OCI-M2 (cell line): ENCODE results near the gene TRAPPC5.
"Not testable (repeated sequence)": the region's sequence is repeated elsewhere in the genome, so short reads cannot be mapped to it uniquely, and the experiment has no call there.

Experiments used
- DNase-seq: peaks from one replicate; lab custom pipeline; 2025; ENCODE audit not compliant: unreplicated experiment; lab: John Stamatoyannopoulos, UW

TRAPPC5 gene

DNA sequence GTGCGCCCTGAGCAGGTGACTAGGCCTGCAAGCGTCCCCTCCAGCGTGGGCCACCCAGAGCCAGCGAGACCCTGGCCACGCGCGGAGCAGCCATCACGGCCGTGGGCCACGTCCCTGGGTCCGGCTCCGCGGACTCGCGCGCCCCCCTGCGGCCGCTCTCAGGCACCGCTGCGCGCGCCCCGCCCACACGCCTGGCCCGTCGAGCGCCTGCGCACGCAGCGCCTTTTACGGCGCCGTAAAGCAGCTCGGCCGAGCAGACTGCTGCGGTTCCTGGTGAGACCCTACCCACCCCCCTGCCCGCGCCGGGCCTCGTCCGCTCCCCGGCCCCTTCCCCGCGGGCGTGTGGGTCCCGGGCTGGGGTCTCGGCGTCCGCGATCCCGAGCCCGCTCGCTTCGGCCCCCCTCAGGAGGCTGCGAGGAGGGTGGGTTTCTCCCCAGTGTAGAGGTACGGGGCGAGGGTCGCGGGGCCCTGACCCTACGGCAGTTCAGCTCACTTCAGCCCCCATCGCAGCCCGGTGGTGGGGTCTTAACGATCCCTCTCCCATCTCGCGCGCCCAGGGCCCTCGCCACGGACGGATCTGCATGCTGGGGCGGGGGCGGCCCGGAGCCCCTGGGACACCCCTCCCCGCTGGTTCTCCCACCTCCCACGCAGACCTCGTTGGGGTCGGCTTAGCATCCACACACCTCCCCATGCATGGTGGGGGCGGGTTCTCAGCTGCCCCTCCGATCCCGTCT is at the start of gene TRAPPC5:
Gene TRAPPC5 (plus strand): TSS at position 228 of the 734 bp plus-strand sequence. CDS start 1,421 bp downstream, outside the sequence.
- peak; percentile 21 for DNase-seq

DNA sequence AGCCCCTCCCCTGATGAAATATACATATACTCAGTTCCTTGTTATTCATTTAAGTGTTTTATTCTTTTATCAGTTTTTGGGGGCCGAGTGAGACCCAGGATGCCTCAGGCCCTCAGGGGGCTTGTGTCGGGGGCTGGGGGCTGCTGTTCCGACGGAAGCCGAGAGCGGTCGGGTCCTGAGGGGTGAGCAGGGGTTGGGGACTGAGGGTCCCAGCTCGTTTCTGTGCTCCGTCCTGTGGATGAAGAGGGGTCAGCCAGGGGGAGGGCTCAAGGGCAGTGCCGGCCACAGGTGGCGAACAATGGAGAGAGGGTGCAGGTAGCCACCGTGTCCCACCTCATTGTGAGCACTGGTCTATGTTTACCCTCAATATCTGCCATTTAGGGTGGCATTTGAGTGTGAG is 49.1 kb upstream of the TRAPPC5 start:
- no peak for DNase-seq

DNA sequence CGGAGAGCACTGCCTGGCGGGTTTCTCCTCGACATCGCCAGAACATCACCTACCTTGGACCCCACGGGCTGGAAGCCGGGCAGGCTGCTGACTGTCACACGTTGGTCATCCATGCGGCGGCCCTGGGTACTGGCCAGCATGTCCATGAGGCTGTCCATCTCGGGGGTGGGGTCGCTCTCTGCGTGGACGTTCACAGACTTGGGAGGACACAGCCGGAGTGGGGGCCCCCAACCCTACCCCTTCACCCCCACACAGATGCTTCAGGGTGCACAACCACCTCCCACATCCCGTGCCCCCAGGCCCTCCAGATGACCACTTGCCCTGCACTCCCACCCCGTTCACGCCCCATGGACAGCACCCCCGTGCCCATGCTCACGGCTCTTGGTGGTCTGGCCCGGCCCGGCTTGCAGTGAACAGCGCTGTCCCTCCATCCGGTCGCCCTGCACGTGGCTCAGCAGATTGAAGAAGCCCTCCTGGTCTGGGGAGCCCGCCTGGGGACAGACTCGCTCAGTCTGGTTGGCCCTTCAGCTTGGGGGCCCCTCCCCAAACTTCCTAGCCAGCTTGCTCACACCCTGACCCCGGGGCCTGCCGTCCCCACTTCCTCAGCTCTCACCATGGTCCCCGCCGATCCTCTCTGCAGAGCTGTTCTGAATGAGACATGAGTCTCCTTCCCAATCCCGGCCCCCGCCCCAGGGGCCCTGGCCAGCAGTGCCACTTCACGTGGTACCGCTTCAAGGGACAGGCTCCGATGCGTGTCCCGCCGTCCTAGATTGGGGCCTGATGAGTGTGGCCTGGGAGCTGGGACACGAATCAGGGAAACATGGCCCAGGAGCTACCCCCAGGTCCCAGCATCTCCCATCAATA is 48.1 kb upstream of the TRAPPC5 start:
- DNase-seq, result no peak

DNA sequence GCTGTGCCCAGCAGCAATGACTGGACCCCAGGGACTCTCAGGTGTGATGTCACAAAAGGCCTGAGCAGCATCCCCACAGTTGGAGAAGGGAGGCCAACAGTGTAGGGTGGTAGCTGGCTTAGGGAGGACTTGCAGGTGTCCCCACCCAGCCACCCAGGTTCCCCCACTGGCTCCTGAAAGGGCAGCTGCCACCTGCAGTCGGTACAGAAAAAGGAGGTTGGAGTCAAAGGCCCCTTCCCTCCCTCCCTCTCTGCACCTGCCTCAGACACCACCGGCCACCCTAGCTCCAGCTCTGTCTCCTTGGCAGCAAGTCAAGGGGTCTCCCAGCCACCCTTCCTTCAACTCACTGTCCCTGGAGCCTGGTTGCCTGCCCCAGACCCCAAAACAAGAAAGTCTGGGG is 46.9 kb upstream of the TRAPPC5 start, which contains the start of gene PCP2:
Gene PCP2 (minus strand): TSS at position 22 of the 400 bp plus-strand sequence. CDS start 262 bp downstream, outside the sequence.
- no peak for DNase-seq

DNA sequence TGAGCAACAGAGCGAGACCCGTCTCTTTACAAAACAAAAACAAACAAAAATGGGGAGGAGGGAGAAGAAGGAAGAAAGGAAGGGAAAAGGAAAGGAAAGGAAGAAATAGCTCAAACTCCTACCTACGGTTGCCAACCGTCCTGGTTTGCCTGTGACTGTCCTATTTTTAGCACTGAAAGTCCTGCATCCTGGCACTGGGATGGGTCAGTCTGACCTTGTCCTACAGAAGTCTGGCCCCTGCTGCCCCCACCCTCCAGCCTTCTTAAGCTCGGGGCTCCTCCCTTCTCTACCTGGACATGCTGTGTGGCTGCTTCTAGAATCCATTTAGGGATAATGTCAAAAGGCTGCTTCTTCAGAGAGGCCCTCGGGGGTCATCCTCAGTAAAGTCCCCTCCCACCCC is 45.0 kb upstream of the TRAPPC5 start:
- DNase-seq, result no peak

DNA sequence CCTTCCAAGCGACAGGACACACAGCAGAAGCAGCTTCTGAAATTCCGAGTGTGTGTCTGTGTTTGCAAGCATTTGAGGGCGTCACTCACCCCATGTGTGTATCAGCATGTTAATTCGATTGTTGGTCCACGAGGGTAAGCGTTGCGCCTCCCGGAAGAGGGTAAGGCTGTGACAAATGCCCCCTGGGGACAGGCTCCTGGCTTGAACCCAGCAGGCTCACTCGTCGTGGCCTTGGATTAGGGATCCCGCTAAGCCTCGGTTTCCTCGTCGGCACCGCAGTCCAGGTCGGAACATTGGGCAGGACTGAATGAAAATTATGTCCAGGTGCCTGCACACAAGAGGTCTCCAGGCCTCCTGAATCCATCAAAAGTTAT is 44.3 kb upstream of the TRAPPC5 start:
- no peak for DNase-seq

DNA sequence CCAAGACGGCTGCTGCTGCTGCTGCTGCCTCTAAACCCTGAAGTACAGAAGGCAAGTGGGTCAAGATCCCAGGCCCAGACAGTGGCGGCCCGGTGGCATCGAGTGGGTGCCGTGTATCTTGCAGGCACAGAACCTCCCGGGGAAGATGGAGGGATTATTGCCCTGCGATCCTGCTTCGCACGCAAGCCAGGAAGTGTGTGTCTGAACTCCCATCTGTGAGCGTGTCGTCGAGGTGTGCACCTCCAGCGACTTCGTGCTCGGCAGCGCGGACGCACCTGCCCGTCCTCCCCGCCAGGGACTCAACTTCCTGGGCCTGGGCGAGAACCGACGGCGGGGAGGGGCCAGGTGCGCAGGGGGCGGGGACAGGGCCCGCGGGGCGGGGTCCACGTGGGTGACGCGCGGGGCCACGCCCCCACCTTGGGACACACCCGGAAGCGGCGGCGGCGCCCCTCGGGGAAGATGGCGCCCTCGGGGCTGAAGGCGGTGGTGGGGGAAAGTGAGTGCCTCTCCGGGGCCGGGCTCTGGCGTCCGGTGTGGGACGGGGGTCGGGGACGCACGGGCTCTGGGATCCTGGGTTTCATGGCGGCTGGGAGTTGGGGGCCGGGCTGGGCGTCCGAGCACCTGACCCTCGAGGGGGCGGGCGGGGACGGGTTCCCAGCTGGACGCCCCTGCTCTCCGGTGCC is 43.8 kb upstream of the TRAPPC5 start, which contains the start of gene STXBP2:
Gene STXBP2 (plus strand): TSS at position 420 of the 683 bp plus-strand sequence. CDS start 40 bp downstream, at position 460.
- no peak for DNase-seq

DNA sequence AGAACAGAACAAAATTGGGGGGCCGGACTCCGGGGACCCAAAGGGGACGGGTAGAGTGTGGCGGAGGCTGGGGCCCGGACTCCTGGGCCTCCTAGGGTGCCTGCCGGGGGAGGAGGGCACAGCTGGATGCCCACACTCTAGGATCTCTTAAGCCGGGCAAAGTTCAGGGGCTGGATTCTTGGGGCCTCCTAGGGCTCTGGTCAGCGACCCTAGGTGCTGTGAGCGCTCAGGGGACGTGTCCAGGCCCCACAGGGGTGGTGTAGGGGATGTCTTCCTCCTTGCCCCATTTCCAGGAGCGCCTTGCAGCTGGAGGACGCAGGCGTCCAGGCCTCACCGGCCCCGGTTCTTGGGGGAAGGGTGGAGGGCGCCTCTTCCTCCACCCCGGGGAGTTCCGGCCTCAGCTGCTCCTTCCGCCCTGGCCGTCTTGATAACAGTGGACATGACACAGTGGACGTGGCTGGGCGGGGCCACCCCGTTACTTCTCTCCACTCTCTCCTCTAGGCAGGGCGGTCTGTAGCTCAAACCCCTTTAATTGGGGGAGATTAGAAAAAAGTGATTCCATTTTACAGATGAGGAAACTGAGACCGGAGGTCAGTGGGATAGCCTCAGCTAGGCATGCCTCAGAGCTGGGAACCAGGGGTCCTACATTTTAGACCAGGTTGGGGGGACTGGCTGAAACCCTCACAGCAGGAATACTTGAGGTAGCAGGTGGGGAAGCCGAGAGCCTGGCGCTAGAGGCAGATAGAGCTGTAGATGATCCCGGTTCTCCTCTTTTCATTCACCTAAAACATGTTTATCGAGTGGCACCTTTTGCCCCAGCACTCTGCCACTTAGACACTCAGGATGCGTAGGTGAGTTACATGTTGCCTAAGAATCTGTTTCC is 43.0 kb upstream of the TRAPPC5 start:
- DNase-seq, result no peak

DNA sequence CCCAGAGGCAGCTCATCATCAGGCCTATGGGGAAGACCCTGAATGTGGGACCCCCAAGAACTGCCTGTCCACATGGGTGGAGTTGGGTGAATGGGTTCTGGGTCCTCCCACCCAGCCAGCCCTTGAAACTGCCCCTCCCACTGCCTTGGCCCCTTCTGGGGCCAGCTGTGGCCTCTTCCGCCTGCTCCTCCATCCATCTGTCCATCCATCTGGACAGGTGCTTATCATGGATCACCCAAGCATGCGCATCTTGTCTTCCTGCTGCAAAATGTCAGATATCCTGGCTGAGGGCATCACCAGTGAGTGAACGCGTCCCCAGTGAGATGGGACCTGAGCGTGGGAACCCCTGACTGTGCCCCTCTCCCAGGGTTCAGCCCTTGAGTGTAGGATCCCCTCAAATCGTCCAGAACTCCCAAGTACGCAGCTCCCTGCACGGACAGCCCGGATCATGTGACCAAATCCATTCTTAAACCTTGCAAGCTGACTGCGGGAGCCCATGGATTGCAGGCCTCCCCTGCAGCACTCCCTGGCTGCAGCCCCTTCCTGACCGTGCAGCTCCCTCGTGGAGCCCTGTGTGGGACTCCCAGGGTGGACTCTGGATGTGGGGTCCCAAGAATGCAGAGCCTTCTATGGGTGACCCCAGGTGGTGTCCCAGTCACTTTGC is 41.7 kb upstream of the TRAPPC5 start:
- DNase-seq, result no peak

DNA sequence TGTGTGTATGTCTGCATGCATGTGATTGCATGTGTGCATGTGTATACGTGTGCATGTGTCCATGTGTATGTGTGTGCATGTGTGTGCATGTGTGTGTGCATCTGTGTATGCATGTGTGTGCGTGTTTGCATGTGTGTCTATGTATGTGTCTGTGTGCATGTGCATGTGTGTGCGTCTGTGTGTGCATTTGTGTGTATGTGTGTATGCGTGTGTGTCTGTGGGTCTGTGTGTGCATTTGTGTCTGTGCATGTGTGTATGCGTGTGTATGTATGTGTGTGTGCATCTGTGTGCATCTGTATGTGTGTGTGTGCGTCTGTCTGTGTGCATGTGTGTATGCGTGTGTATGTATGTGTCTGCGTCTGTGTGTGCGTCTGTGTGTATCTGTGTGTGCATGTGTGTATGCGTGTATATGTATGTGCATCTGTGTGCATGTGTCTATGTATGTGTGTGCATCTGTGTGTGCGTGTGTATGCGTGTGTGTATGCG is 40.7 kb upstream of the TRAPPC5 start:
- DNase-seq, result no peak

DNA sequence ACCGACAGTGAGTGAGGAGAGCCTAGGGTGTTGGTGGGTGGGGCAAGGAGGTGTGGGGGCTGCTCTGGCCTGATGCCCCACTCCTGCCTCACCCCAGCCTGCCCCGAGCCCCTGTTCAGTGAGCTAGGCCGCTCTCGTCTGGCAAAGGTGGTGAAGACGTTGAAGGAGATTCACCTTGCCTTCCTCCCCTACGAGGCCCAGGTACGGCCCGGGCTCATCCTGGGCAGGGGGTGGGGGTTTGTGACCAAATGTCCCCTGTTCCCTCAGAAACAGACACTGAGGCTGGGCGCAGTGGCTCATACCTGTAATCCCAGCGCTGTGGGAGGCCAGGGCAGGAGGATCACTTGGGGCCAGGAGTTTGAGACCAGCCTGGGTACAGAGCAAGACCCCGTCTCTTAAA is 39.8 kb upstream of the TRAPPC5 start:
- no peak for DNase-seq

DNA sequence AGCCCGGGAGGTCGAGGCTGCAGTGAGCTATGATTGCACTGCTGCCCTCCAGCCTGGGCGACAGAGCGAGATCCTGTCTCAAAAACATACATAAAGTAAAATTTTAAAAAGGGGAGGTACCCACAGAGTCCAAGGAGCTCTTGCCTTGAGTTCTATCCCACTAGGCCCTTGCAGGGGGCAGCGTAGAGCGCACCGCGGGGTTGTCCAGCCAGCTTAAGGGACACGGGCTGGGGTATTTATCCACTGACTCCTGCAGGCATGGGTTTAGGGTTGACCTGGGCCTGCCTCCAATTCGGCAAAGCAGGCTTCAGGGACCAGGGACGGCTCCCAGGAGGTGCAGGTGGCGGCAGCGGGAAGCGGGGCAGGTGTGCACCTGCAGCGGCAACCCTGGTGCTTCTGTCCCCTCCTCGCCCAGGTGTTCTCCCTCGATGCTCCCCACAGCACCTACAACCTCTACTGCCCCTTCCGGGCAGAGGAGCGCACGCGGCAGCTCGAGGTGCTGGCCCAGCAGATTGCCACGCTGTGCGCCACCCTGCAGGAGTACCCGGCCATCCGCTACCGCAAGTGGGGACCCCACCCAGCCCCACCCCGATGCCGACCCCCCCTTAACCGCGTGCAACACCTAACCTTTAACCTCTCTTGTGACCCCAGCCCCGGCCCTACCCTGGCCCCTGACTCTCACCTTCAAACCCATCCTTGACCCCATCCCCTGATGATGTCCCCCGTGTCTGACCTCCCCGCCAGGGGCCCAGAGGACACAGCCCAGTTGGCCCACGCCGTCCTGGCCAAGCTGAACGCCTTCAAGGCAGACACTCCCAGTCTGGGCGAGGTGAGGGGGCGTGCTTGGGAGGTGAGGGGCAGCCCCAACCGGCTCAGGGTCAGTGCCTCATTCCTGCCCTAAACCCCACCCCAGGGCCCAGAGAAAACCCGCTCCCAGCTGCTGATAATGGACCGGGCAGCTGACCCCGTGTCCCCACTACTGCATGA is 39.0 kb upstream of the TRAPPC5 start:
- DNase-seq, result no peak

DNA sequence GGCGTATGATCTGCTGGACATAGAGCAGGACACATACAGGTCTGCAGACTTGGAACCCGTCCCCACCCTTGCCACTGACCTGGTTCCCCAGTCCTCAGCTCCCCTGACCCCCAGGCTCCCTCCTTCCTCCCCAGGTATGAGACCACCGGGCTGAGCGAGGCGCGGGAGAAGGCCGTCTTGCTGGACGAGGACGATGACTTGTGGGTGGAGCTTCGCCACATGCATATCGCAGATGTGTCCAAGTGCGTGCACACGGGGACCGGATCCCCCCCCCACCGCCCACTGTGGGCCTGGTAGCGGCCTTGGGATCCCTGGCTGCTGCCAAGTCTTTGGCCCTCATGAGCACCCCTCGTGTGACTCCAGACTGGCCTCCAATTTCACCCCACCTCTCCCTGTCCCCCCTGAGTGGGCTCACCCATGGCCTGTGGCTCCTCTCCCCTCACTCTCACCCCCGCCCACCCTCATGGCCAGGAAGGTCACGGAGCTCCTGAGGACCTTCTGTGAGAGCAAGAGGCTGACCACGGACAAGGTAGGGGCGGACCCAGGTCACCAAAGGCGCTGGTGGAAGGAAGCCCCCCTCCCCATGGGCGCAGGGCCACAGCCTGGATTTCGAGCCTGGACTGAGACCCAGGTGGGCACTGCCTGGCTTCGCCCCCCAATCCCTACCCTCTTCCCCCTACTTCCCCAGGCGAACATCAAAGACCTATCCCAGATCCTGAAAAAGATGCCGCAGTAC is 38.2 kb upstream of the TRAPPC5 start:
- DNase-seq, result no peak

DNA sequence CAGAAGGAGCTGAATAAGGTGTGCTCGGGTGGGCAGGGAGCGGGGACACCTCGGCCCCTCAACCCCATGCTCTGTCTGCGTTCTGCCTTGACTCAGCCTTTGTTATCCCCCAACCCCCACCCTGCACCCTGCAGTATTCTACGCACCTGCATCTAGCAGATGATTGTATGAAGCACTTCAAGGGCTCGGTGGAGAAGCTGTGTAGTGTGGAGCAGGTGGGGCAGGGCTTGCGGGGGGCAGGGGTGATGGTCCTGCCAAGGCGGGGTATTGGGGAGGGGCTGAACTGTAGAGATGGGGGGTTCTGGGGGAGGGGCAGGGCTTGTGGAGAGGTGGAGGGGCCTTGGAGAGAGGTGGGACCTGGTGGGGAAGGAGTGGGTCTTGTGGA is 37.6 kb upstream of the TRAPPC5 start:
- DNase-seq, result no peak

DNA sequence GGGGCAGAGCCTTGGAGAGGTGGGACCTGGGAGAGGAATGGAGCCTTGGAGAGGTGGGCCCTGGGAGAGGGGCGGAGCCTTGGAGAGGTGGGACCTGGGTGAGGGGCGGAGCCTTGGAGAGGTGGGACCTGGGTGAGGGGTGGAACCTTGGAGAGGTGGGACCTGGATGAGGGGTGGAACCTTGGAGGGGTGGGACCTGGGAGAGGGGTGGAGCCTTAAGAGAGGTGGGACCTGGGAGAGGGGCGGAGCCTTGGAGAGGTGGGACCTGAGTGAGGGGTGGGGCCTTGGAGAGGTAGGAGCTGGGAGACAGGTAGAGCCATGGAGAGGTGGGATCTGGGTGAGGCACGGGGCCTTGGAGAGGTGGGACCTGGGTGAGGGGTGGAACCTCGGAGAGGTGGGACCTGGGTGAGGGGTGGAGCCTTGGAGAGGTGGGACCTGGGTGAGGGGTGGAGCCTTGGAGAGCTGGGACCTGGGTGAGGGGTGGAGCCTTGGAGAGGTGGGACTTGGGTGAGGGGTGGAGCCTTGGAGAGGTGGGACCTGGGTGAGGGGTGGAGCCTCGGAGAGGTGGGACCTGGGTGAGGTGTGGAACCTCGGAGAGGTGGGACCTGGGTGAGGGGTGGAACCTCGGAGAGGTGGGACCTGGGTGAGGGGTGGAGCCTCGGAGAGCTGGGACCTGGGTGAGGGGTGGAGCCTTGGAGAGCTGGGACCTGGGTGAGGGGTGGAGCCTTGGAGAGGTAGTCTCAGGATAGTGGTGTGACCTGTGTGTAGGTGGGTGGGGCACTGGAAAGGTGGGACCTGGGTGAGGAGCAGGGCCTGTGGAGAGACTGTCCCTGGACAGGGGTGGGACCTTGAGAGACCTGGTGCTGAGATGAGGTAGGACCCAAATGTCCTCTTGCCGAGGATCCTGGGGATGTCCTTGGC is 36.7 kb upstream of the TRAPPC5 start:
- DNase-seq, result not testable (repeated sequence)

DNA sequence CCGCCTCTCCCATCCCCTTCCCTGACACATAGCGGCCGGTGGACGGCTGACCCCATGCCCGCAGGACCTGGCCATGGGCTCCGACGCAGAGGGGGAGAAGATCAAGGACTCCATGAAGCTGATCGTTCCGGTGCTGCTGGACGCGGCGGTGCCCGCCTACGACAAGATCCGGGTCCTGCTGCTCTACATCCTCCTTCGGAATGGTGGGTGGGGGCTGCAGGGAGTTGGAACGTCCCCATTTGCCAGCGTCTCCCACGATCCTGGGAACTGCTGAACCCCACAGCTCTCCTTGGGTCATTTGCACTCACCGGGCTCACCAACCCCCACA is 36.1 kb upstream of the TRAPPC5 start:
- no peak for DNase-seq

DNA sequence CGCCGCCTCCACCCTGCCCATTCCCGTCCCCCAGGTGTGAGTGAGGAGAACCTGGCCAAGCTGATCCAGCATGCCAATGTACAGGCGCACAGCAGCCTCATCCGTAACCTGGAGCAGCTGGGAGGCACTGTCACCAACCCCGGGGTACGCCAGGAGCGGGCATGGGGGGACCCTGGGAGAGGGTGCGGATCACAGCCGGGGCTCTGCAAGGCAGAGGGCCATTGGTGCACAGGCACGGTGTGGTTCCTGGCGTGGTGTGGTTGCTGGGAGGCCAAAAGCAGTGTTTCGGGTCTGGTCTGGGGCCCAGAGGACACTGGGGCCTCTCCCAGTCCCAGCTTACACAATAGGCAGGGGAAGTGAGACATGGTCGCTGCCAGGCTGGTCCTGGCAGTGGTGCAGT is 35.5 kb upstream of the TRAPPC5 start:
- DNase-seq, result no peak
